Effector CD4-positive, alpha-beta T cell (primary cell): ENCODE results near the gene DES.

Experiments
- DNase-seq: peaks from one replicate; pipeline ENCODE4 v3.0.0-alpha.2; 2020

The DES gene

DNA sequence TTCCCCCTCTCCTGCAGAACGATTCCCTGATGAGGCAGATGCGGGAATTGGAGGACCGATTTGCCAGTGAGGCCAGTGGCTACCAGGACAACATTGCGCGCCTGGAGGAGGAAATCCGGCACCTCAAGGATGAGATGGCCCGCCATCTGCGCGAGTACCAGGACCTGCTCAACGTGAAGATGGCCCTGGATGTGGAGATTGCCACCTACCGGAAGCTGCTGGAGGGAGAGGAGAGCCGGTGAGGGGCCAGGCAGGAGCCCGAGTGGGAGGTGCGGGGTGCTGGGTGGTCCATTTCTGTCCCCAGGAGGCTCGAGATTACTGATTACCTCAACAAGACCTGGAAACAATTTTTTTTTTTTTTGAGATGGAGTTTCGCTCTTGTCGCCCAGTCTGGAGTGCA lies 3.1 kb downstream of the DES start:
- no peak for DNase-seq

GRCh38 chr2:219422952-219423534 lies 4.9 kb downstream of the DES start:
- no peak for DNase-seq

GRCh38 chr2:219423652-219424377 lies 5.6 kb downstream of the DES start:
- no peak for DNase-seq

DNA sequence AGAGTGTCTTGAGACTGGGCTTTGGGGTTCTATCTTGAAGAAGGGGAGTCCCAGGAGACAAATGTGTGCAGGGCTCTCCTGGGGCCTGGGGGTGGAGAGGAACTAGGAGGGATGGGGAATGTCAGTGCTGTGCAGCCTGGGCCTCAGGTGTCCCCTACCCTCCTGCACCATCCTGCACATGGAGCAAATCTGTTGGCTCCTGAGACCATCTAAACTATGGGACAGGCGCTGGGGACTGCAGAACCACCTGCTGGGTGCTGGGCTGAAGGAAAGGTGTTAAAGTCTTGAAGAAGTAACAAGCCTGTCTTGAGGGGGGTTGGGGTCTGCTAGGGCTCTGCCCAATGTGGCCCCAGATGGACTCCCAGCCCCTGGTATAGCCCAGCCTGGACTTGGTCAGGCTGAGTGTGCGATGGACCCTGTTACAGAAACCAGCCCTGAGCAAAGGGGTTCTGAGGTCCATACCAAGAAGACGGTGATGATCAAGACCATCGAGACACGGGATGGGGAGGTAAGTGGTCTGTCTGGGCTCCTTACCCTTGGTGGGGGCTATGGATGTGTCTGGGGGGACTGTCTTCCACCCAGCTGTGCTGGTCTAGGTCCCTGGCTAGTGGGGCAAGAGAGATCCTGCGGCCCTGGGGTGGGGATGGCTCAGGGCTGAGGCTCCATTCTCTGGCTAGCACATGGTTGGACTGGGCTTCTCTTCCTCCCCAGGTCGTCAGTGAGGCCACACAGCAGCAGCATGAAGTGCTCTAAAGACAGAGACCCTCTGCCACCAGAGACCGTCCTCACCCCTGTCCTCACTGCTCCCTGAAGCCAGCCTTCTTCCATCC lies 7.3 kb downstream of the DES start:
- no peak for DNase-seq

DNA sequence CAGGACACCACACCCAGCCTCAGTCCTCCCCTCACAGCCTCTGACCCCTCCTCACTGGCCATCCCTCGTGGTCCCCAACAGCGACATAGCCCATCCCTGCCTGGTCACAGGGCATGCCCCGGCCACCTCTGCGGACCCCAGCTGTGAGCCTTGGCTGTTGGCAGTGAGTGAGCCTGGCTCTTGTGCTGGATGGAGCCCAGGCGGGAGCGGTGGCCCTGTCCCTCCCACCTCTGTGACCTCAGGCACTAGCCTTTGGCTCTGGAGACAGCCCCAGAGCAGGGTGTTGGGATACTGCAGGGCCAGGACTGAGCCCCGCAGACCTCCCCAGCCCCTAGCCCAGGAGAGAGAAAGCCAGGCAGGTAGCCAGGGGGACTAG lies 7.9 kb downstream of the DES start:
- DNase-seq: no peak

DNA sequence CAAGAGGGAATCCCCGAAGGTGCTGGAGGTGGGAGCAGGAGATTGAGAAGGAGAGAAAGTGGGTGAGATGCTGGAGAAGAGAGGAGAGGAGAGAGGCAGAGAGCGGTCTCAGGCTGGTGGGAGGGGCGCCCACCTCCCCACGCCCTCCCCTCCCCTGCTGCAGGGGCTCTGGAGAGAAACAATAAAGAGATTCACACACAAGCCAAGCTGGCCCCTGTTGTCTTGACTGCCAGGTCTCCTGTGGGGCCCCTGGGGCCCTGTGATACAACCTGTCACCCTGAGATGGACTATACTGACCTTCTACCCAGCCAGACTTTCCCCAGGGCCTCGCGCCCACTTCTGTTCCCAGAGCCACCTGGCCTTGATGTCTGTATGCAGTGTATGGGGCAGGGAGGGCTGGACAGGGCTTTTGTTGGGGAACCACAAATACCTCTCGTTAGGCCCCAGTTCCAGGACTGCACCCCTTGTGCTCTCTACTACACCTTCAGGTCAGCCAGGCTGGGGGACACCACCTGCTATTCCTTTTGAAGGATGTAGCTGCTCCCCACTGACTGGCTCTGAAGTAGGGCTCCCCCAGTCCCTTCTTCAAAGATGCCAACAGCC lies 8.5 kb downstream of the DES start:
- no peak for DNase-seq

DNA sequence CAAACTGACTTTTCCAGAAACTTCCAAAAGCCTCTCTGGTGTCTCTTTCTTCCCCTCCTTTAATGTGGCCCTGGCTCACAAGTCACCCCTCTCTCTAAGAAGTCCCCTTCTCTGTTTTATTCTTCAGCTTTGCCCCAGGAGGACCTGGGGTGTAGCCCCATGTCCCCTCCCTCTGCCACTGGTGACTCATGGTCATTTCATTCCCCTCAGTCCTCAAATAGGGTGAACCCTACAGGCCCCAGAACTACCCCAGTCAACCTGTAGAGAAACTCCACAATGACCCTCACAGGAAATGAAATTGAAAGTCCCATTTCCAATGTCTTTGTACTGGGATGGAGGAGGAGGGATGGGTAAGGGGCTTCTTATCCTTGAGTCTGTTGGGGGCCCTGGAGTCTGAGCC lies 10.3 kb downstream of the DES start:
- no peak for DNase-seq

DNA sequence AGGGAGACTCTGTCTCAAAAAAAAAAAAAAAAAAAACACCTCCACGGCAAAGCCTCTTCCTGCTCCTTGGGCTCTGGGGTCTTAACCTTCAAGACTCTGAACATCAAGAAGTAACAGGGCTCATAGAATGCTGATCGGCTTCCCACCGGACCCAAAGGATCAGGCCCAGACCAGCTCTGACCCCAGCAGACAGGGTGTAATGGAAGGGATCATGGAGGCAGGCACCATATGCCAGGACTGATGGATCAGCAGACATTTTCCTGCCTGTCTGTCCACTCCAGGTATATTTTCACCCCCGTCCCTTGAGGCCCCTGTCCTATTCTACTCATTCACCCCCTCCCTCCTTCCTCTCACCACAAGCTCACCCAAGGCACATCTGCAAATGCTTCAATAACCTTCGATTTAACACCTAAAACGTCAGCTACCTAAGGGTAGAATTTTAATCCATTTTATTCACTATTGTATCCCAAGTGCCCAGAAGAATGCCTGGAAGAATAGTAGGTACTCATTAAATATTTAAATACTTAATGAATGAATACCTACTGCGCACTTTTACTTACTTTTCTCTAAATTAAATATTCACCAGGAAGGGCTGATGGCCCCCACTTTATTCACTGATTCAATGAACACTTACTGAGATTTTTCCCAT lies 11.9 kb downstream of the DES start:
- no peak for DNase-seq

GRCh38 chr2:219430633-219431615 lies 12.7 kb downstream of the DES start:
- DNase-seq: no peak

DNA sequence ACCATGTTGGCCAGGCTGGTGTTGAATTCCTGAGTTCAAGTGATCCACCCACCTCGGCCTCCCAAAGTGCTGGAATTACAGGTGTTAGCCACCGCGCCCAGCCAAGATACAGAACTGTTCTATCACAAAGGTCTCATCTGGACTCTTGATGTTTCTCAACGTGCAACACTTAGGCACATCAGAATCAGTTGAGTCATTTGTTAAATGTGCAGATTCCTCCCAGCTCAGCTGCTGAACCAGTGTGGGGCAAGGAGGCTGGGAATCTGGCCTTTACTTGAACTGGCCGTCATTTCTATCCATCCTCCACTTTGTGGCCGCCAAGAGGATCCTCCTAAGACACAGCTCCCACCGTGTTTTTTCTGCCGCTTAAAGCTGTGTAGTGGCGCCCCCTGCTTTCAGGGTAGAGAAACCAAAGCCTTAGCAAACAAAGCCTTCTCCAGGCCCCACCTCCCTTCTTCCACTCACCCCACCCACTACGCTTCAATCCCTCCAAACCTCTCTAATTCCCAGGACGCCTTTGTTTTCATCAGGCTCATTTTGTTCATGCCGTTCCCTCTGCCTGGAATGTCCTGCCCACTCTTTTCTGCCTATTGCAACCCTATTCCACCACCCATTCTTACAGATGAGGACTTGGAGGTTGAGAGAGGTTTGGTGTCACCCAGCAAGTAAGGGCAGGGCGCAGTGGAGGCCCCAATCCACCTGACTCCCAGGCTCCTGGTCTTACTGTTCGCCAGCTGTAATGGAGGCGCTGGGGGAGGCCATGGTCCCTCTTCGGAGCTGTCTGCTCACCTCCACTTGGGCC lies 15.7 kb downstream of the DES start:
- DNase-seq: no peak

DNA sequence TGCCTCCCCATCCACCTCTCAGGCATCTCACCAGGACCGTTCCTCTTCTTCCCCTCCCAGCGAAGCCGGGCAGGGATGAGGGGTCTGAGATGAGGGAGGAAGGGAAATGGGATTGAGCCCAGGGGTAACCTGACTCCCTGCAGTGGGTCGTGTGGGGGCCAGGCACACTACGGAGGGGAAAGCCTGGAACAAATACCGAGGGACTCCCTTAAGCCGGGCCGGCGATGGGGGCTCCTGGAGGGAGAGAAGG lies 16.2 kb downstream of the DES start:
- DNase-seq: no peak

GRCh38 chr2:219434718-219435525 lies 16.7 kb downstream of the DES start, which contains the start of gene SPEG:
TSS of gene SPEG (plus strand) at chr2:219434843. CDS start at chr2:219434978, 135 bp downstream.
- DNase-seq: no peak

GRCh38 chr2:219435701-219436100 lies 17.5 kb downstream of the DES start:
- no peak for DNase-seq

GRCh38 chr2:219436491-219436890 lies 18.3 kb downstream of the DES start:
- DNase-seq: no peak

DNA sequence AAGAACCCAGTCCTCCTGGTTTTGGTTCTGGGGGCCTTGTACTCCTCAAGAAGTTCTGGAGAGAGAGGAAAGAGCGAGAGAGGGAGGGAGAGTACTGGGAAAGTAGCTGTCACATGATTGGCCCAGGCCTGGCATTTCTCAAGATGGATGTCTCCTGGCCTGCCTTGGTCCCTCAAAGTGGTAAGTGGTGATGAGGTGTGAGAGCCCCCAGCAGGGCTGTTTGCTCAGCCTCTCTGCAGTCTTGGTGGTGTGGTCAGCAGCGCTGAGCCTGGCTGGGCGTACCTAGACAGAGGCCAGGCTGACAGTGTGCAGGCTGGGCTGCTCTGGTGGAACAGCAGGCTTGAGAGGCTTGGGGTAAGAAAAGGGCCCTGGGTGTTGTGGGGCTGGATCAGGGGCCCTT lies 19.0 kb downstream of the DES start:
- no peak for DNase-seq

DNA sequence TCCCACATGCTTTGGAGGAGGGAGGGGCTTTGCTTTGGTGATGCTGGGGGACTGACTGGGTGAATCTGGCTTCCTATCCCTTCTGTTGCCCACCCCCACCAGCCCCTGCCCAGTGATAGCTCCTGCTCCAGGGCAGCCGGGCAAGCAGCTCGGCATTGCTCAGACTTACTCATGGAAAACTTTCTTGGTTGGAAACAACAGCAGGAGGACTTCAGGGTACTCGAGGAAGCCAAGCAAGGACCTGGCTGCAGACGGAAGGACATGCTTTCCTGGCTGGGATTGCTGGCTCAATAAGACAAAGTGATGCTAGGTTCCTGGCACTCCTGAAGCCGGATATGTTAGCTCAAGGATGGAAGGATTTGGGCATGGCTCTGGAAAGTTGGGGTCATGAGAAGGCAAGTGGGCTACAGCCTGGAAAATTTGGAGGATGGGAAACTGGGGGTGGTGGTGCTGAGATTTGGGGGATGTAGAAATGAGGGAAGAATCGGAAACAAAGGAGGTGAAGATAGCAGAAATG lies 19.6 kb downstream of the DES start:
- DNase-seq: no peak

- no peak for DNase-seq
These were observed 20.3 kb downstream of the DES start for GRCh38 chr2:219438453-219438852.

DNA sequence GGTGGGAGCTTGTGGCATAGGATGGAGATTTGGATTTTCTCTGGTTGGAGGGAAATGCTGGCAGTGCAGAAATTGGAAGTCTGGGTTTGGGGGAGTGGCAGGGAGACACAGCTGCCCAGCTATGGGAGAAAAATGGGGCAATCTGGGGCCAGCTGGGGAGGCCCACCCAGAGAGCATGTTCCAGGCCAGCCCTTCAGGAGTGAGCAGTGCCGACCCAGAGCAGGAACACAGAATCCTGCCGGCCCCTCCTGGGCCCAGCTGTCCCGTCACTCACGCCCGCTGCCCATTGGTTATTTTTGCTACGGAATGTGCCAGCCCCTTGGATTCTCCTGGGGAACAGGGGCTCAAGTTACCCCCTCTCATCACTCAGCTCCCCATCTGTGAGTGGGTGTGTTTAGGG lies 21.3 kb downstream of the DES start:
- DNase-seq: no peak

DNA sequence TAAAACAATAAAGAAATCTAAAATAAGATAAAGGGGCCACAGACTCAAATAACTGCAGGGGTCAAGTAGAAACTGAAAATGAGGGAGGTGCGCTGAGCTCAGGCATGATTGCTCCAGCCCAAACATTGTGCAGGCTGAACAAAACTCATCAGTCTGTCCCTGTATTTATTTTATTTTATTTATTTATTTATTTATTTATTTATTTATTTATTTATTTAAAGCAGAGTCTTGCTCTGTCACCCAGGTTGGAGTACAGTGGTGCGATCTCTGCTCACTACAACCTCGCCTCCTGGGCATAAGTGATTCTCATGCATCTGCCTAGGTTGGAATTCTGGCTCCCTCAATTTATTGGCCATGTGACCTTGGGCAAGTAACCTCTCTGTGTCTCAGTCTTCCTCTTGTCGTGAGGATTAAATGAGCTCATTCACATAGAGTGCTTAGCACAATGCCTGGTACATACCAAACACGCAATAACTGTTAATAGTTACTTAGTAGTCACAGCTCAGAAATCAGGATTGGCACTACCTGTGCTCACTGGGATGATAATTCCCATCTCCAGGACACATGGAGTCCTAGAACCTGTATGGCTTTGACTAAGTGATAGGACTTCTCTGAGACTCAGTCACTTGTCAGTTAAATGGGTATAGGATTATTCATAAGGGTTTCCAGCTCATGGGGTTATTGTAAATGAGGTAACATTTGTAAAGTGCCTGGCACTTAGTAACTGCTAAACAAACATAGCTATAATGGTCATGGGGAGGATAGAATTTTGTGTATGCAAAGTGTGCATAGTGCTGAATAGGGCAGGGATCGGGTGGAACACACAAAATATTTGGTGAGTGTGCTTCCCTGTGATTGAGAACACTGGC lies 22.4 kb downstream of the DES start:
- no peak for DNase-seq
